AG09309 (cell line): Measurements from ENCODE around the gene GPHN.

Source experiments
- DNase-seq: peaks from one replicate; pipeline ENCODE4 v3.0.0-alpha.2; 2010; ENCODE audit warnings: low read depth
- H3K4me3 ChIP-seq: 2 replicates; pipeline ENCODE4 v1.5.1; 2011; ENCODE audit warnings: mild to moderate bottlenecking, low read depth, low read length, moderate library complexity; ENCODE audit not compliant: control insufficient read depth
- TF ChIP-seq, protein P1 (sequence below): IDR thresholded peaks from 2 replicates; pipeline ENCODE4 v1.5.1; 2011; ENCODE audit warnings: mild to moderate bottlenecking, low read depth, low read length, inconsistent platforms; ENCODE audit not compliant: insufficient read depth, control insufficient read depth; ENCODE audit errors: missing control alignments

GPHN gene

DNA sequence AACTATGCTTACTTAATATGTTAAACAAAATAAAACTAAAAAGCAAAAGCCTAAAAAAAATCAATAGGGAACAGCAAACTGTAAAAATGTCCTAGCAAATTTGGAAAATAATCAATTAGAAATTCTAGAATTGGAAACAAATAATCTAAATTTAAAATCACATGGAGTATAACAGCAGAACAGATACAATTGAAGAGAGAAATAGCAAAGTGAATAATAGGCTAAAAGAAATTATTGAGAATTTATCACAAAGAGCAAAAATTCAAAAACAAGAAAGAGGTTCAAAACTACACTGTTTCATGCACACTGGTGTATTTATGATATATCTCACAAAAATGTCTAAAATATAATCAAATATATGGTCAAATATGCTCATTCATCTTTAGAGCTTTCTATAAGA, 231.9 kb downstream of the GPHN start:
- no peak for DNase-seq
- TF ChIP-seq, protein P1, sequence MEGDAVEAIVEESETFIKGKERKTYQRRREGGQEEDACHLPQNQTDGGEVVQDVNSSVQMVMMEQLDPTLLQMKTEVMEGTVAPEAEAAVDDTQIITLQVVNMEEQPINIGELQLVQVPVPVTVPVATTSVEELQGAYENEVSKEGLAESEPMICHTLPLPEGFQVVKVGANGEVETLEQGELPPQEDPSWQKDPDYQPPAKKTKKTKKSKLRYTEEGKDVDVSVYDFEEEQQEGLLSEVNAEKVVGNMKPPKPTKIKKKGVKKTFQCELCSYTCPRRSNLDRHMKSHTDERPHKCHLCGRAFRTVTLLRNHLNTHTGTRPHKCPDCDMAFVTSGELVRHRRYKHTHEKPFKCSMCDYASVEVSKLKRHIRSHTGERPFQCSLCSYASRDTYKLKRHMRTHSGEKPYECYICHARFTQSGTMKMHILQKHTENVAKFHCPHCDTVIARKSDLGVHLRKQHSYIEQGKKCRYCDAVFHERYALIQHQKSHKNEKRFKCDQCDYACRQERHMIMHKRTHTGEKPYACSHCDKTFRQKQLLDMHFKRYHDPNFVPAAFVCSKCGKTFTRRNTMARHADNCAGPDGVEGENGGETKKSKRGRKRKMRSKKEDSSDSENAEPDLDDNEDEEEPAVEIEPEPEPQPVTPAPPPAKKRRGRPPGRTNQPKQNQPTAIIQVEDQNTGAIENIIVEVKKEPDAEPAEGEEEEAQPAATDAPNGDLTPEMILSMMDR: no peak
- no peak overlapping the region for H3K4me3 ChIP-seq

DNA sequence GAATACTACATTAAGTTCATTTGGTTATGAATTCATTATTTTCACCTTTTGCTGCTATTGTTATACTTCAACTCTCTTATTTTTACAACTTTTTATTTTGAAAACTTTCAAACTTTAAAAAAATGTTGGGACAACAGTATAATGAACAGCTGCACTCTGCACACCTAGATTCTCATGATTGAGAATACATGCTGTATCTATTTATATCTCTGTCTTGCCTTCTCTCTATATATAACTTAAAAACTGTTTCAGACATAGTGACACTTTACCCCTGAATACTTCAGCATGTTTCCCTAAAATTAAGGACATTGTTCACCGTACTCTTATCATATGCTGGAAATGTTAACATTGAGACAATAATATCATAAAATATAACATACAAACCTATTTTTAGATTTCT, 237.1 kb downstream of the GPHN start:
- no peak for DNase-seq
- TF ChIP-seq, protein P1: no peak
- H3K4me3 ChIP-seq: no peak overlapping the region

DNA sequence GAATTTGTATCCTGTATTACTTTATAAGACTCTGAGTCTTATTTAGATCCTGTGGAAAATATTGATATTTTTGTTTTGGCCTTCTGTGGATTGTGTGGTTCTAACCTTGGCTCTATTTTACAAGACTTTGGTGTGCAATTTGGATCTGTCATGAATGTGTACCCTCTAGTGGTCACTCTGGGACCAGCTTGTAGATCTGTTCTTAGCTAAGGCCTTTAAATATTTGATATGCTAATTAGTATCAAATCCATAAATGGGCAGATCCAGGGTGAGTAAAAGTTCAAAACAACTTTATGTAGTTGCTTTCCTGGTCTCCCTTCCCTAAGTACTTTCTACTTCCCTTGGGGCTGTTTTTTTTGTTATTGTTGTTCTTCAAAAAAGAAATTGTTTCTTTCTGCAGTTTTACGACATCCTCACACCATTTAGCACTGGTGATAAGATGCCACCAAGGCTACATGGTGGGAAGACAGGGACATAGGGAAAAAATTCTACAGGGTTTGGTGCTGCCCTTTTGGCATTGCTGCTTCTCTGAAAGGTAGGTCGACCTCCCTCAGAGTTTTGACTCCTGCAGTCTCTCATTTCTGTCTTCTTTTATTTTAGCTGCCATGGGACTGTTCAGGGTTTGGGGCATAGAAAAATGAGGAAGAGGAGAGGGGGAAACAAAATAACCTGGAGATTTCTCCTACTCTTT, 238.5 kb downstream of the GPHN start:
- H3K4me3 ChIP-seq: no peak overlapping the region
- peak; percentile 17 for DNase-seq
- TF ChIP-seq, protein P1: peak; percentile 68

DNA sequence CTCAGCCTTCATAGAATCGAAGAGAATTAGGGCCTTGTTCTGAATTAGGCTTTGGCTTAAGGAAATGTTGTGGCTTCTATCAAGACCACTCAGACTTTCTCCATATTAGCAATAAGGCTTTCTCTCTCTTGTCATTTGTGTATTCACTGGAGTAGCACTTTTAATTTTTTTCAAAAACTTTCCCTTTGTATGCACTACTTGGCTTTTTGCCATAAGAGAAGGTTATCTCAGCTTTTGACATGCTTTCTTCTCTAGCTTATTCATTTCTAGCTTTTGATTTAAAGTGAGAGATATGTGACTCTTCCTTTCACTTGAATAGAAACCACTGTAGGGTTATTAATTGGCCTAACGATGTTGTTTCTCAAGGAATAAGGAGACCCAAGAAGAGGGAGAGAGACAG, 244.2 kb downstream of the GPHN start:
- no peak for DNase-seq
- TF ChIP-seq, protein P1: no peak
- H3K4me3 ChIP-seq: no peak overlapping the region

DNA sequence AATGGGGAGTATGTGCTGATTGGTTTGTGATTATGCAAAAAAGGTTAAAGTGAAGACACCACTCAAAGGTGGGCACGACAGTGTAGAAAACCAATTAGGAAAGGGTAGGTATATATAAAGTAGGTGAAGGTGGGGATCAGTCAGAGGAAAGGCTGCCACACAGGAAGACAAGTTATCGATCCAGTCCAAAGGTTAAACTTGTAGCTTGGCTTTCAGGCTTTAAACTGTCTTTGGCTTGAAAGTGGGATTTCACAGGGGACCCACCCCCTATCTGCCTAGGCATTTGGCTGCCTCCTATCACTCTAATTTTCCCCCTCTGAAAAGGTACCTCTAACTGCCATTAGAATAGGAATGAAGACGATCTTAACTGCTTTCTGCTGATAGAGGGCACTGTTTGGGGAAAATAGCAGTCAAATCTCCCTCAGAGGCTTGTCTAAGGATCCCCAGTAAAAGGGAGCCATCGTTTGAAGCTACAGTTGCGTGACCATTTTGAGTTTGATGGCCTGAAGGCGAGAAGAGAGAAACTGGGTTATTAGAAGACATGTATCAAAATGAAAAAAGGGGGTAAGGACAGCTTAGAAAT, 250.2 kb downstream of the GPHN start:
- H3K4me3 ChIP-seq: no peak overlapping the region
- TF ChIP-seq, protein P1: peak; percentile 1
- no peak for DNase-seq

DNA sequence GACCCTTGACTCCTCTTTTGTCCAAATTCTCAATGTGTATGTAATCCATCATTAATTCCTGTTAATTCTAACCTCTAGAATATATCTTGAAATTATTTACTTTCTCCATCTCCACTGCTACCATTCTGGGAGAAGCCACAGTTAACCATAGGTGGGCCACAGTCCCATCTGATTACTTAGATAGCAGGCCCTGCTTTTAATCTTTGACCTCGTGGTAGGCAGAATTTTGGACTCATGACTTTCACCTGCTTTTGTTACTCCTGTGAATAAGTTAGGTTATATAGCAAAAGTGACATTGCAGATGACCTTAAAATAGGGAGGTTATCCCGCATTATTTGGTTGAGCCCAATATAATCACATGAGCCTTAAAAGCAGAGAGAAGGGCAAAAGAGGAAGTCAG, 264.2 kb downstream of the GPHN start:
- TF ChIP-seq, protein P1: no peak
- no peak for DNase-seq
- no peak overlapping the region for H3K4me3 ChIP-seq
